NT2/D1 (cell line): ENCODE data around the gene LTN1.

ENCODE experiments used
- YY1 ChIP-seq: IDR thresholded peaks from 2 replicates; pipeline ENCODE4 v1.6.1; 2011; ENCODE audit not compliant: insufficient read length, insufficient read depth
- ZNF274 ChIP-seq: IDR thresholded peaks from 2 replicates; pipeline ENCODE4 v1.6.1; 2011; ENCODE audit warnings: mild to moderate bottlenecking, low read depth, low read length

DNA sequence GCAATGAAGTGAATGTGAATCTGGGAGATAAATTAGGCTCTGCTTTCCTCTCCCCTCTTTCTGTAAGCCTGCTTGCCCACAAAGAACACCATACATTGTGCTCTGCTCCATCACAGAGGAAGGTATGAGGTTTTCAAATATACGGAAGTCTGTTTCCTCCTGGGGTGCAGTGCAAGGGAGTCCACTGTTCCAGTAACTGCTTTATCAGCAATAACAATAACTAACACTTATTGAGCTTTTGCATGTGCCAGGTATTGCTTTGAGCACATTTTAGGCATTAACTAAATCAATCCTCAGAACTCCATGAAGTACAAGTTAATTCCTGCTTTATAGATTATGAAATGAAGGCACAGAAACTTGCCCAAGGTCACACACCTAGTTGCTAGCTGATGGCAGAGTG lies 10.0 kb downstream of the LTN1 start:
- no peak for TF ChIP-seq YY1
- no peak for TF ChIP-seq ZNF274
